ENCODE data around the gene KCTD14. TPM values are rescaled to one million over a fixed set of nuclear protein-coding genes. Genes with fewer than 3 reads are reported as not detected.

The KCTD14 gene
- total RNA-seq, 1 donor from 2014 or later = 0.32 TPM

DNA sequence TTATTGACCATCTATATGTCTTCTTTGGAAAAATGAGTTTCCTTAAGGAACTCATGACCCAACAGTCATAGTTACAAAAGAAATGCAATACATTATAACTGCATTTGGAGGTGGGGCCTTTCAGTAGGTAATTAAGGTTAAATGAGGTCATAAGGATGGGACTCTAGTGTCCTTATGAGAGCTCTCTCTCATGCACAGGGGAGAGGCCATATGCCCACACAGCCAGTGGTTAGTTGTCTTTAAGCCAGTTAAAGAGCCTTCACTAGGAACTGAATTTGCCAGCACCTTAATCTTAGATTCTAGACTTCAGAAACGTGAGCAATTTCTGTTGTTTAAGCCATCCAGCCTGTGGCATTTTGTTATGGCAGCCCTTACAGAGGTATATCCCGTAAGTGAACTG, 56.0 kb downstream of the KCTD14 start:
- no peak overlapping the region for H3K27ac Mint-ChIP-seq (ENCODE audit: unreplicated experiment)
- no peaks in the 10 kb centered on the region for H3K4me1 Mint-ChIP-seq (ENCODE audit: low read depth, unreplicated experiment)
- no peaks in the 10 kb centered on the region for H3K36me3 Mint-ChIP-seq (ENCODE audit: unreplicated experiment)
- H3K4me3 Mint-ChIP-seq (ENCODE audit: unreplicated experiment) = no peak overlapping the region
- no peak for DNase-seq
- no peaks in the 10 kb centered on the region for H3K27me3 Mint-ChIP-seq (ENCODE audit: unreplicated experiment)
- TF ChIP-seq, protein P1, sequence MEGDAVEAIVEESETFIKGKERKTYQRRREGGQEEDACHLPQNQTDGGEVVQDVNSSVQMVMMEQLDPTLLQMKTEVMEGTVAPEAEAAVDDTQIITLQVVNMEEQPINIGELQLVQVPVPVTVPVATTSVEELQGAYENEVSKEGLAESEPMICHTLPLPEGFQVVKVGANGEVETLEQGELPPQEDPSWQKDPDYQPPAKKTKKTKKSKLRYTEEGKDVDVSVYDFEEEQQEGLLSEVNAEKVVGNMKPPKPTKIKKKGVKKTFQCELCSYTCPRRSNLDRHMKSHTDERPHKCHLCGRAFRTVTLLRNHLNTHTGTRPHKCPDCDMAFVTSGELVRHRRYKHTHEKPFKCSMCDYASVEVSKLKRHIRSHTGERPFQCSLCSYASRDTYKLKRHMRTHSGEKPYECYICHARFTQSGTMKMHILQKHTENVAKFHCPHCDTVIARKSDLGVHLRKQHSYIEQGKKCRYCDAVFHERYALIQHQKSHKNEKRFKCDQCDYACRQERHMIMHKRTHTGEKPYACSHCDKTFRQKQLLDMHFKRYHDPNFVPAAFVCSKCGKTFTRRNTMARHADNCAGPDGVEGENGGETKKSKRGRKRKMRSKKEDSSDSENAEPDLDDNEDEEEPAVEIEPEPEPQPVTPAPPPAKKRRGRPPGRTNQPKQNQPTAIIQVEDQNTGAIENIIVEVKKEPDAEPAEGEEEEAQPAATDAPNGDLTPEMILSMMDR (IDR thresholded peaks at IDR 0.05; ENCODE audit: partially characterized antibody, unreplicated experiment) = no peak
- H3K9me3 Mint-ChIP-seq (ENCODE audit: unreplicated experiment) = no peaks in the 10 kb centered on the region

DNA sequence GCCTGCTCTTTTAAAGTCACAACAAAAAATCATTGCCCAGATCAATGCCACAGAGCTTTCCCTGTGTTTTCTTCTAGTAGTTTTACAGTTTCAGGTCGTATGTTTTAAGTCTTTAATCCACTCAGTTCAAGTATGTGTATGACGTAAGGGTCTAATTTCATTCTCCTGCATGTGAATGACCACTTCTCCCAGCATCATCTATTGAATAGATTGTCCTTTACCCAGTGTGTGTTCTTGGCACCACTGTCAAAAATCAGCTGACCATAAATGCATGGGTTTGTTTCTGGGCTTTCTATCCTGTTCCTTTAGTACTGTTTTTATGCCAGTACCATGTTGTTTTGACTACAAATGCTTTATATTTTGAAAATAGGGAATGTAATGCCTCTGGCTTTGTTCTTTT, 56.7 kb downstream of the KCTD14 start:
- Mint-ChIP-seq H3K27ac (ENCODE audit: unreplicated experiment) (no peak overlapping the region), H3K4me1 (ENCODE audit: low read depth, unreplicated experiment) (no peaks in the 10 kb centered on the region)

More for the DNA sequence above, 56.7 kb downstream of the KCTD14 start:
- Mint-ChIP-seq H3K36me3 (ENCODE audit: unreplicated experiment) (no peaks in the 10 kb centered on the region), H3K4me3 (ENCODE audit: unreplicated experiment) (no peak overlapping the region), H3K27me3 (ENCODE audit: unreplicated experiment) (no peaks in the 10 kb centered on the region), H3K9me3 (ENCODE audit: unreplicated experiment) (no peaks in the 10 kb centered on the region)
- DNase-seq = no peak
- TF ChIP-seq, protein P1 (IDR thresholded peaks at IDR 0.05; ENCODE audit: partially characterized antibody, unreplicated experiment) = no peak

Other genes starting within 250 kb of the KCTD14 start
- 97.6 TPM for gene RSF1, start 202.6 kb downstream of the KCTD14 start, total RNA-seq (ENCODE audit: unreplicated experiment)
- 11.4 TPM for gene AAMDC, start 202.1 kb downstream of the KCTD14 start, total RNA-seq (ENCODE audit: unreplicated experiment)
- 39.9 TPM for gene INTS4, start 28.6 kb downstream of the KCTD14 start, total RNA-seq (ENCODE audit: unreplicated experiment)
- not detected for gene THRSP, start 40.6 kb upstream of the KCTD14 start, total RNA-seq (ENCODE audit: unreplicated experiment)
- gene NDUFC2, start 56.6 kb upstream of the KCTD14 start, total RNA-seq (ENCODE audit: unreplicated experiment) = 221 TPM
- 30.3 TPM for gene ALG8, start 116.3 kb upstream of the KCTD14 start, total RNA-seq (ENCODE audit: unreplicated experiment)
- gene KCTD21, start 165.3 kb upstream of the KCTD14 start, total RNA-seq (ENCODE audit: unreplicated experiment) = 9.7 TPM
- 34.2 TPM for gene USP35, start 165.6 kb upstream of the KCTD14 start, total RNA-seq (ENCODE audit: unreplicated experiment)